ENCODE results near the gene P4HA3. TPM values are rescaled to one million over a fixed set of nuclear protein-coding genes. Genes with fewer than 3 reads are reported as not detected.

Gene P4HA3
- total and polyA plus RNA-seq, 12 donors, result 0.52 to 2.9 (median 1.0) TPM; not detected in 1

GRCh38 chr11:74327076-74327475 lies 15.6 kb upstream of the P4HA3 start:
- Histone ChIP-seq H3K4me1 (replicated peaks in 1 of 2) (peaks cover 5 to 20% of the 10 kb centered on the region in 2 donors), H3K36me3 (replicated peaks in 1 of 2) (no peaks in the 10 kb centered on the region), H3K9me3 (replicated peaks in 1 of 3) (no peaks in the 10 kb centered on the region), H3K27ac (no peak overlapping the region), H3K4me3 (no peak overlapping the region), H3K27me3 (no peaks in the 10 kb centered on the region)
- intact Hi-C loops (cut with DNase I), result no loop called here
- no peak for DNase-seq
- no peak for TF ChIP-seq POLR2A (IDR thresholded peaks at IDR 0.05)
- TF ChIP-seq, protein P1, sequence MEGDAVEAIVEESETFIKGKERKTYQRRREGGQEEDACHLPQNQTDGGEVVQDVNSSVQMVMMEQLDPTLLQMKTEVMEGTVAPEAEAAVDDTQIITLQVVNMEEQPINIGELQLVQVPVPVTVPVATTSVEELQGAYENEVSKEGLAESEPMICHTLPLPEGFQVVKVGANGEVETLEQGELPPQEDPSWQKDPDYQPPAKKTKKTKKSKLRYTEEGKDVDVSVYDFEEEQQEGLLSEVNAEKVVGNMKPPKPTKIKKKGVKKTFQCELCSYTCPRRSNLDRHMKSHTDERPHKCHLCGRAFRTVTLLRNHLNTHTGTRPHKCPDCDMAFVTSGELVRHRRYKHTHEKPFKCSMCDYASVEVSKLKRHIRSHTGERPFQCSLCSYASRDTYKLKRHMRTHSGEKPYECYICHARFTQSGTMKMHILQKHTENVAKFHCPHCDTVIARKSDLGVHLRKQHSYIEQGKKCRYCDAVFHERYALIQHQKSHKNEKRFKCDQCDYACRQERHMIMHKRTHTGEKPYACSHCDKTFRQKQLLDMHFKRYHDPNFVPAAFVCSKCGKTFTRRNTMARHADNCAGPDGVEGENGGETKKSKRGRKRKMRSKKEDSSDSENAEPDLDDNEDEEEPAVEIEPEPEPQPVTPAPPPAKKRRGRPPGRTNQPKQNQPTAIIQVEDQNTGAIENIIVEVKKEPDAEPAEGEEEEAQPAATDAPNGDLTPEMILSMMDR (IDR thresholded peaks at IDR 0.05), result no peak
- 83 to 96% (median 91%) methylated on average over 1 of the region's 1 CpG for WGBS, 4 donors

GRCh38 chr11:74326665-74327064 lies 15.2 kb upstream of the P4HA3 start:
- H3K36me3 ChIP-seq (replicated peaks in 1 of 2), result no peaks in the 10 kb centered on the region

GRCh38 chr11:74325649-74326645 lies 14.5 kb upstream of the P4HA3 start:
- Histone ChIP-seq H3K9me3 (replicated peaks in 1 of 3) (no peaks in the 10 kb centered on the region), H3K27me3 (no peaks in the 10 kb centered on the region), H3K27ac (peak overlapping the region in 2 of 5 donors; percentile 30 to 48), H3K4me3 (no peak overlapping the region), H3K36me3 (replicated peaks in 1 of 2) (no peaks in the 10 kb centered on the region), H3K4me1 (replicated peaks in 1 of 2) (peaks cover 5 to 31% of the 10 kb centered on the region in 2 donors)
- TF ChIP-seq, protein P1 (IDR thresholded peaks at IDR 0.05), result no peak
- TF ChIP-seq POLR2A (IDR thresholded peaks at IDR 0.05), result no peak
- intact Hi-C loops (cut with DNase I), result no loop called here
- 53 to 62% (median 56%) methylated on average over 6 to 7 of the region's 7 CpGs for WGBS, 4 donors
- peak; percentile 78 to 96 (median 90) for DNase-seq

More at GRCh38 chr11:74326665-74327064, 15.2 kb upstream of the P4HA3 start:
- no peak overlapping the region for H3K4me3 ChIP-seq
- 75 to 82% (median 79%) methylated on average over 5 of the region's 5 CpGs for WGBS, 4 donors
- peaks cover 5 to 24% of the 10 kb centered on the region in 2 donors for H3K4me1 ChIP-seq (replicated peaks in 1 of 2)
- no peaks in the 10 kb centered on the region for H3K27me3 ChIP-seq
- peak in 1 of 7 donors; percentile 9 for DNase-seq
- no peaks in the 10 kb centered on the region for H3K9me3 ChIP-seq (replicated peaks in 1 of 3)
- intact Hi-C loops (cut with DNase I), result no loop called here
- TF ChIP-seq POLR2A (IDR thresholded peaks at IDR 0.05), result no peak
- TF ChIP-seq, protein P1 (IDR thresholded peaks at IDR 0.05), result no peak
- H3K27ac ChIP-seq, result no peak overlapping the region

DNA sequence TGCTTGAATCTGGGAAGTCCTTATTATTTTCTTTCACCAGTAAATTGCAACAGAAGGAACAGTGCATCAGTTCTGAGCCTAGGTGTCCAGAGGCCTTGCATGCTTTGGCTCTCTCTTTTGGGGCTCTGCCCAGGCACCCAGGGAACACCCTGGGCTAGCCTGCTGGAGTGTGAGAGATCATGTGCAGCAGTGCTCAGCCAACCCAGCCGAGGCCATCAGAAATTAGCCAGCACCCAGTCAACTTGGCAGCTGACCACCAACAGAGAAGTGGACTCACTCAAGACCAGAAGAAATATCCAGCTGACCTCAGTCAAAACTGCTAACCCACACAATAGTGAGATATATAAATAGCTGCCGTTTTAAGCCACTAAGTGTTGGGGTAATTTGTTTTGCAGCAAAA lies 11.2 kb upstream of the P4HA3 start:
- H3K27ac ChIP-seq, result peak overlapping the region in 1 of 5 donors; percentile 15
- intact Hi-C loops (cut with DNase I), result loop anchor here in 1 of 2 donors (5.0 kb wide), 1 partner anchor 65 kb away; no protein-coding TSS in a partner anchor

More for the DNA sequence above, 11.2 kb upstream of the P4HA3 start:
- WGBS, 4 donors, result 37 to 73% (median 46%) methylated on average over 1 to 2 of the region's 2 CpGs
- Histone ChIP-seq H3K4me3 (no peak overlapping the region), H3K9me3 (replicated peaks in 1 of 3) (no peaks in the 10 kb centered on the region), H3K36me3 (replicated peaks in 1 of 2) (no peaks in the 10 kb centered on the region), H3K4me1 (replicated peaks in 1 of 2) (peaks cover 5 to 51% of the 10 kb centered on the region in 2 donors), H3K27me3 (no peaks in the 10 kb centered on the region)
- DNase-seq, result peak in 6 of 7 donors; percentile 39 to 65 (median 52)
- no peak for TF ChIP-seq POLR2A (IDR thresholded peaks at IDR 0.05)
- TF ChIP-seq, protein P1 (IDR thresholded peaks at IDR 0.05), result no peak

All from adrenal gland (tissue), 12 donors.